Cardiac fibroblast (primary cell): ENCODE measurements around the gene CERS4.
A peak's percentile ranks its signal among the peaks of the same experiment; 100 is the strongest.
"Not testable (repeated sequence)": the region's sequence is repeated elsewhere in the genome, so short reads cannot be mapped to it uniquely, and the experiment has no call there.

Experiments
- DNase-seq, 2 donors: peaks; one replicate each; pipeline versions ENCODE4 v3.0.0 to v3.0.0-alpha.2; 2010; ENCODE audit warnings: low read depth in 2 of 2
- H3K4me3 ChIP-seq, 2 donors: replicated peaks in 1 of 2; 1 replicate in 1 of 2; 2 replicates in 1 of 2; pipeline ENCODE4 v1.5.1; 2011; ENCODE audit warnings: low read depth in 2 of 2, low read length in 2 of 2, mild to moderate bottlenecking in 2 of 2, moderate library complexity in 1 of 2
- CTCF ChIP-seq: IDR thresholded peaks from one replicate; pipeline ENCODE4 v1.5.1; 2011; ENCODE audit warnings: low read depth, mild to moderate bottlenecking, low read length, inconsistent platforms

CERS4 gene

GRCh38 chr19:8204961-8205360 lies 4.2 kb upstream of the CERS4 start:
- no peak overlapping the region for H3K4me3 ChIP-seq
- DNase-seq: no peak
- no peak for TF ChIP-seq CTCF

- no peak for TF ChIP-seq CTCF
- no peak overlapping the region for H3K4me3 ChIP-seq
- no peak for DNase-seq
Measured at GRCh38 chr19:8206147-8207087, 2.8 kb upstream of the CERS4 start.

DNA sequence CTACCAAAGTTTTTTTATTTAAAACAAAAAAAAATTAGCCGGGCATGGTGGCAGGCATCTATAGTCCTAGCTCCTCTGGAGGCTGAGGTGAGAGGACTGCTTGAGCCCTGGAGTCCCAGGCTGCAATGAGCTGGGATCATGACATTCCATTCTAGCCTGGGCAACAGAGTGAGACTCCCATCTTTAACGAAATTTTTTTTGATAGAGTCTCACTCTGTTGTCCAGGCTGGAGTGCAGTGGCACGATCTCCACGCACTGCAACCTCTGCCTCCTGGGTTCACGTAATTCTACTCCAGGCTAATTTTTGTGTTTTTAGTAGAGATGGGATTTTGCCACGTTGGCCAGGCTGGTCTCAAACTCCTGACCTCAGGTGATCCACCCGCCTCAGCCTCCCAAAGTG lies 1.8 kb upstream of the CERS4 start:
- DNase-seq, H3K4me3 ChIP-seq: not testable (repeated sequence)

- no peak for TF ChIP-seq CTCF
- no peak for DNase-seq
- peak overlapping the region; percentile 14 to 35 for H3K4me3 ChIP-seq
Measured at GRCh38 chr19:8208119-8208921, 850 bp upstream of the CERS4 start.

DNA sequence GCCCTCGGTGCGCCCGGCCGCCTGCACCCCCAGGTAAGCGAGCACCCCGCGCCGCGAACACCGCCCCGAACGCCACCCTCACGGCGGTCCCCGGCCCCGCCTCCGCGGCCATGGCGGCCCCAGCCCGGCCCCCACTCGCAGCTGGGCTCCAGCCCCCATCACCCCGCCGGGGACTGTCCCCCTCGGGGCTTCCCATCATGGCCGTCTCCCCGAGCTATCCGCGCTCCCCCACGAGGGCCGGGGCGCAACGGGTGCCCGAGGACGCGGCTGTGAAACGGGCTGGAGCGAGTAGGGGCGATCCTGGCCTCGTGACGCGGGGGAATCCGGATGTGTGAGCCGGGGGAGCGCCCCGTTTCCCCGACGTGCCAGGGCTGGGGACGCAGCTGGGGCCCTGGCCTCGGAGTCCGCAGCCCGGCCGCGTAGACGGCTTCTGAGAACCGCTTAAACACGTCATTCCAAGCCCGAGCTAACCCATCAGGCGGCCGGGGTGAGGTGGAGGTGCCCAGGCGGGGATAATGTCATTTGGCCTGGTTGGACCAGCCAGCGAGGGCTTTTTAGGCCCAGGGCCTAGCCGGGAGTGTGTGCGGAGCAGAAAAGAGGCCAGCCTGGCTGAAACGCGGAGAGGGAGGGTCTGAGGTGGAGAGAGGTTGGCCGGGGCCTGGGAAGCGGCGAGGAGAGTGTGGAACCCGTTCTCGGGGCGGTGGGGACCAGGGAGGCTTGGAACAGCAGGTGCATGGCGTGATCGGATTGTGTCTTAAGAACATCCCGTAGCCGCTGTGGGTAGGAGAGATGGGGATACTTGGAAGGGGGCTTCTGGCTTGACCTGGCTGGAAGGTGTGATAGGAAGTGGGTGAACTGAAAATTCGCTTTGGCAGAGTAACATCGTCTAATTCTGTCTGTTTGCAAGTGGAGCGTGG lies 550 bp downstream of the CERS4 start:
- no peak for TF ChIP-seq CTCF
- DNase-seq: peak; percentile 10 to 35
- peak overlapping the region; percentile 45 to 72 for H3K4me3 ChIP-seq

DNA sequence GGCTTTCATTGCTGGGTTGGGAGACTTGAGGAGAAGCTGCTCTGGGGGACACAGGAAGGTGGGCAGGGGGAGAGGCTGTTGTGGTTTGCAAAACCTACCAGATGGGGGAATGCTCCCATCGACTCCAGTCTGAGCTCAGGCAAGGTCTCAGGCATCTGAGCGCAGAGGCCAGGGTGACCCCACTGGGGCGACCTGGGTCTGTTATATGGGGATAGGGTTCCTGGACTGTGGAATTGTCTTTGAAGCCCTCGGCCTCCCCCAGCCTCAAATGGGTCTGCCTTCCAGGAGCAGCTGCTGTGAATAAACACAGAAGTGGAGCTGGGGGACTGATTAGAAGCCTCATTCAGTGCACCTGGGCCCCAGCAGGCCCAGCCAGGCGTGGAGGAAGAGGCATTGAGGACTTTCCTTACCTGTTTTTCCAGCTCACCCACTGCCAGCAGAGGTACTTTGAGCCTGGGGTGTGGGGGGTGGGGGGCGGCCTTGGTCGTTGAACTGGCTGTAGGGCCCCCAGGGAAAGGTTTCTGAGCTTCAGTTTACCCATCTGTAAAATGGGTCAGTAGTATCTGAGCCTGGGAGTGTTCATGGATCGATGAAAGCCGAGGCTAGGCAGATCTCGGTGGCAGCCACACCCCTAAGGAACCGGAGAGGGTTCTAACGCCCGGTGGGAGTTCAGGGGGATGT lies 1.4 kb downstream of the CERS4 start:
- H3K4me3 ChIP-seq: peak overlapping the region in 1 of 2 donors; percentile 72
- DNase-seq: no peak
- no peak for TF ChIP-seq CTCF
